IMR-90 (cell line): ENCODE measurements around the gene NNMT. TPM values are rescaled to one million over a fixed set of nuclear protein-coding genes. Genes with fewer than 3 reads are reported as not detected.

ENCODE experiments used
- ATAC-seq: fragments of 200-7000 bp; cut with Tn5 transposase; 2 replicates; pipeline ENCODE4 v1.9.1; 2020; ENCODE audit warnings: low read depth, mild to moderate bottlenecking, moderate library complexity
- BruUV-seq: library from RNA; stranded (reverse); fragments of 400-500 nt; replicated peaks from 2 replicates; lab custom pipeline; 2021; lab: Mats Ljungman, UMichigan
- CTCF ChIA-PET: fragments of 300-600 bp; formaldehyde crosslinking; extraction: SDS; loops from one replicate; lab custom pipeline; 2021; ENCODE audit warnings: antibody characterized with exemption; lab: Yijun Ruan, JAX
- POLR2A ChIA-PET: fragments of 300-600 bp; sonication (Branson Sonifier 250); formaldehyde crosslinking; loops from one replicate; lab custom pipeline; 2022; ENCODE audit warnings: antibody characterized with exemption; ENCODE audit not compliant: unreplicated experiment; lab: Charles Lee
- DNase-seq: peaks from one replicate; pipeline ENCODE4 v3.0.0; 2013
- H2AFZ ChIP-seq: replicated peaks from 2 replicates; pipeline ENCODE3; 2013; ENCODE audit warnings: low read length, mild to moderate bottlenecking; ENCODE audit not compliant: poor library complexity
- H2AK5ac ChIP-seq: 2 replicates; pipeline ENCODE4 v1.6.1; 2013; ENCODE audit warnings: low read depth, low read length, inconsistent platforms
- H2AK9ac ChIP-seq: replicated peaks from 2 replicates; pipeline ENCODE3; 2013; ENCODE audit warnings: mild to moderate bottlenecking, low read depth, low read length, moderate library complexity; ENCODE audit not compliant: poor library complexity
- H2BK120ac ChIP-seq: 2 replicates; pipeline ENCODE4 v1.6.1; 2013; ENCODE audit warnings: low read depth, low read length, inconsistent platforms
- H2BK15ac ChIP-seq: 3 replicates; pipeline ENCODE4 v1.6.1; 2013; ENCODE audit warnings: low read depth, low read length, inconsistent platforms
- H2BK20ac ChIP-seq: 2 replicates; pipeline ENCODE4 v1.6.1; 2013; ENCODE audit warnings: low read depth, mild to moderate bottlenecking, inconsistent platforms, low read length, moderate library complexity
- H2BK5ac ChIP-seq: 2 replicates; pipeline ENCODE4 v1.6.1; 2013; ENCODE audit warnings: mild to moderate bottlenecking, low read depth, low read length, inconsistent platforms; ENCODE audit not compliant: poor library complexity, severe bottlenecking
- H3K14ac ChIP-seq: replicated peaks from 2 replicates; pipeline ENCODE4 v1.6.1; 2013; ENCODE audit warnings: low read depth, low read length, inconsistent platforms
- H3K18ac ChIP-seq: 2 replicates; pipeline ENCODE4 v1.6.1; 2013; ENCODE audit warnings: low read depth, low read length, control low read depth
- H3K23ac ChIP-seq: 2 replicates; pipeline ENCODE4 v1.6.1; 2013; ENCODE audit warnings: low read depth, low read length, inconsistent platforms
- H3K27ac ChIP-seq: 2 replicates; pipeline ENCODE4 v1.5.1; 2013; ENCODE audit warnings: mild to moderate bottlenecking, control low read depth, low read length; ENCODE audit not compliant: insufficient read depth
- H3K27me3 ChIP-seq: 2 replicates; pipeline ENCODE4 v1.6.1; 2013; ENCODE audit warnings: low read length; ENCODE audit not compliant: control insufficient read depth, insufficient read depth
- H3K36me3 ChIP-seq: 2 replicates; pipeline ENCODE4 v1.6.1; 2013; ENCODE audit warnings: low read length, mixed read lengths; ENCODE audit not compliant: control insufficient read depth, insufficient read depth
- H3K4ac ChIP-seq: 2 replicates; pipeline ENCODE4 v1.6.1; 2013; ENCODE audit warnings: low read depth, low read length, inconsistent platforms
- H3K4me1 ChIP-seq: 2 replicates; pipeline ENCODE4 v1.6.1; 2013; ENCODE audit warnings: low read length, mixed read lengths; ENCODE audit not compliant: control insufficient read depth, insufficient read depth
- H3K4me2 ChIP-seq: 2 replicates; pipeline ENCODE4 v1.6.1; 2013; ENCODE audit warnings: low read depth, mild to moderate bottlenecking, control low read depth, low read length, moderate library complexity
- H3K4me3 ChIP-seq: 2 replicates; pipeline ENCODE4 v1.5.1; 2013; ENCODE audit warnings: low read depth, mild to moderate bottlenecking, control low read depth, low read length, moderate library complexity; ENCODE audit not compliant: insufficient read depth
- H3K56ac ChIP-seq: 2 replicates; pipeline ENCODE4 v1.6.1; 2013; ENCODE audit warnings: low read length, inconsistent platforms; ENCODE audit not compliant: insufficient read depth; ENCODE audit errors: extremely low read depth
- H3K79me1 ChIP-seq, 2 experiments: 2 replicates each; pipeline ENCODE4 v1.6.1; 2013; ENCODE audit warnings: low read length in 2 of 2, inconsistent platforms in 1 of 2, low read depth in 1 of 2
- H3K9ac ChIP-seq: 2 replicates; pipeline ENCODE4 v1.6.1; 2013; ENCODE audit warnings: low read depth, low read length, control low read depth
- H3K9me1 ChIP-seq: 2 replicates; pipeline ENCODE4 v1.6.1; 2013; ENCODE audit warnings: low read length, inconsistent platforms; ENCODE audit not compliant: insufficient read depth
- H3K9me3 ChIP-seq: 2 replicates; pipeline ENCODE4 v1.6.1; 2013; ENCODE audit warnings: low read length; ENCODE audit not compliant: control insufficient read depth, insufficient read depth
- H4K20me1 ChIP-seq: 2 replicates; pipeline ENCODE4 v1.6.1; 2013; ENCODE audit warnings: low read length, inconsistent platforms; ENCODE audit not compliant: insufficient read depth
- H4K5ac ChIP-seq: 2 replicates; pipeline ENCODE4 v1.6.1; 2013; ENCODE audit warnings: mild to moderate bottlenecking, low read depth, low read length, control low read depth
- H4K8ac ChIP-seq, 2 experiments: 2 replicates each; pipeline ENCODE4 v1.6.1; 2013; ENCODE audit warnings: low read depth in 2 of 2, low read length in 2 of 2, control low read depth in 1 of 2, inconsistent platforms in 1 of 2
- H4K91ac ChIP-seq: 2 replicates; pipeline ENCODE4 v1.6.1; 2013; ENCODE audit warnings: low read depth, low read length, inconsistent platforms; ENCODE audit not compliant: insufficient read depth
- CEBPB ChIP-seq: IDR thresholded peaks from 2 replicates; pipeline ENCODE4 v1.6.1; 2012; ENCODE audit warnings: low read depth, low read length, improper control_type of control experiment
- CHD1 ChIP-seq: IDR thresholded peaks from 2 replicates; pipeline ENCODE4 v1.6.1; 2012; ENCODE audit warnings: low read depth, low read length, improper control_type of control experiment
- FOS ChIP-seq: fragments of 150-350 bp; IDR thresholded peaks from 2 replicates; pipeline ENCODE4 v1.6.1; 2016; ENCODE audit warnings: low read depth, low read length
- MAFK ChIP-seq: IDR thresholded peaks from 2 replicates; pipeline ENCODE4 v1.6.1; 2012; ENCODE audit warnings: low read depth, low read length, improper control_type of control experiment
- MXI1 ChIP-seq: IDR thresholded peaks from 2 replicates; pipeline ENCODE4 v1.6.1; 2012; ENCODE audit warnings: low read depth, mild to moderate bottlenecking, low read length, moderate library complexity, borderline replicate concordance
- POLR2A ChIP-seq: IDR thresholded peaks from 2 replicates; pipeline ENCODE4 v1.6.1; 2012; ENCODE audit warnings: mild to moderate bottlenecking, low read depth, low read length
- RAD21 ChIP-seq: IDR thresholded peaks from 2 replicates; pipeline ENCODE4 v1.6.1; 2012; ENCODE audit warnings: low read length, improper control_type of control experiment
- SMC3 ChIP-seq: fragments of 150-350 bp; IDR thresholded peaks from 2 replicates; pipeline ENCODE4 v1.6.1; 2016; ENCODE audit warnings: low read depth, mild to moderate bottlenecking, antibody characterized with exemption, low read length, moderate library complexity
- USF2 ChIP-seq: fragments of 150-350 bp; IDR thresholded peaks from 2 replicates; pipeline ENCODE4 v1.6.1; 2017; ENCODE audit warnings: mild to moderate bottlenecking, antibody characterized with exemption, low read length, low read depth
- WGBS, 2 experiments: methylation state at CpG; one replicate each; pipeline versions ENCODE4 v1.1.5 to v1.1.7; 2013; ENCODE audit warnings: missing lambda C conversion rate in 2 of 2; ENCODE audit not compliant: insufficient read length in 1 of 2; ENCODE audit errors: extremely low coverage in 2 of 2; 5-methylcytosine and 5-hydroxymethylcytosine counted together
- dilution Hi-C: fragments of 300-500 bp; cut with HindIII; formaldehyde crosslinking; loops from one replicate; pipeline ENCODE4 v1.14.3; 2018; ENCODE audit warnings: low sequenced_read_pairs; ENCODE audit not compliant: unreplicated experiment
- in situ Hi-C: fragments of 300-500 bp; cut with MboI; formaldehyde crosslinking; loops from 3 replicates; pipeline ENCODE4 v1.14.3; 2019; ENCODE audit warnings: low sequenced_read_pairs, inconsistent platforms, mixed read lengths
- intact Hi-C: fragments of 100-400 bp; cut with micrococcal nuclease; formaldehyde crosslinking; loops from 2 replicates; pipeline ENCODE4 v1.10.0; 2022
- polyA plus RNA-seq, 3 experiments: library from polyadenylated mRNA; depleted of rRNA; stranded (reverse); fragments of >200 nt; gene quantifications; 2 replicates each; pipeline ENCODE4 v1.2.3, GENCODE V29; 2012; ENCODE audit warnings: low replicate concordance in 1 of 3
- total RNA-seq: library from RNA; depleted of rRNA; stranded (reverse); fragments of >200 nt; gene quantifications from 2 replicates; pipeline ENCODE4 v1.2.3, GENCODE V29; 2012
- TF ChIP-seq, protein P1 (sequence below): conservative IDR thresholded peaks from 2 replicates; pipeline ENCODE4 v1.5.1; 2012; ENCODE audit warnings: mild to moderate bottlenecking, low read depth, low read length, improper control_type of control experiment

The NNMT gene
- total and polyA plus RNA-seq, 2 of the 4 experiments (the other 2 are of a cell fraction): 79.7 to 108 TPM

- Histone ChIP-seq H2BK5ac (no peak overlapping the region), H2BK20ac (no peak overlapping the region), H3K27ac (no peak overlapping the region), H2BK15ac (no peak overlapping the region), H3K9ac (no peak overlapping the region), H2AK9ac (no peak overlapping the region), H2BK120ac (no peak overlapping the region), H3K79me1 (no peaks in the 10 kb centered on the region), H4K5ac (no peak overlapping the region), H4K8ac (no peak overlapping the region), H3K56ac (no peak overlapping the region), H3K18ac (no peak overlapping the region), H3K14ac (no peak overlapping the region), H3K27me3 (peaks cover 31% of the 10 kb centered on the region), H3K9me3 (no peaks in the 10 kb centered on the region), H3K4me3 (no peak overlapping the region), H3K36me3 (no peaks in the 10 kb centered on the region), H3K4me1 (no peaks in the 10 kb centered on the region), H2AFZ (no peak overlapping the region), H4K91ac (no peak overlapping the region), H4K20me1 (no peaks in the 10 kb centered on the region), H3K4ac (no peak overlapping the region), H2AK5ac (no peak overlapping the region), H3K4me2 (no peak overlapping the region), H3K9me1 (no peaks in the 10 kb centered on the region), H3K23ac (no peak overlapping the region)
- intact Hi-C loops: no loop called here
- dilution Hi-C loops: no loop called here
- WGBS, 2 experiments: 73% methylated on average over 3 of the region's 11 CpGs; no CpG with 5 or more reads in 1 of the 2 experiments
- no peak for DNase-seq
- ATAC-seq: no peak
- BruUV-seq: no TSS peak
- in situ Hi-C loops: no loop called here
- no peak for TF ChIP-seq USF2
- TF ChIP-seq MXI1: no peak
- no peak for TF ChIP-seq FOS
- no peak for TF ChIP-seq SMC3
- no peak for TF ChIP-seq POLR2A
- no peak for TF ChIP-seq RAD21
- TF ChIP-seq CHD1: no peak
- no peak for TF ChIP-seq MAFK
- TF ChIP-seq, protein P1, sequence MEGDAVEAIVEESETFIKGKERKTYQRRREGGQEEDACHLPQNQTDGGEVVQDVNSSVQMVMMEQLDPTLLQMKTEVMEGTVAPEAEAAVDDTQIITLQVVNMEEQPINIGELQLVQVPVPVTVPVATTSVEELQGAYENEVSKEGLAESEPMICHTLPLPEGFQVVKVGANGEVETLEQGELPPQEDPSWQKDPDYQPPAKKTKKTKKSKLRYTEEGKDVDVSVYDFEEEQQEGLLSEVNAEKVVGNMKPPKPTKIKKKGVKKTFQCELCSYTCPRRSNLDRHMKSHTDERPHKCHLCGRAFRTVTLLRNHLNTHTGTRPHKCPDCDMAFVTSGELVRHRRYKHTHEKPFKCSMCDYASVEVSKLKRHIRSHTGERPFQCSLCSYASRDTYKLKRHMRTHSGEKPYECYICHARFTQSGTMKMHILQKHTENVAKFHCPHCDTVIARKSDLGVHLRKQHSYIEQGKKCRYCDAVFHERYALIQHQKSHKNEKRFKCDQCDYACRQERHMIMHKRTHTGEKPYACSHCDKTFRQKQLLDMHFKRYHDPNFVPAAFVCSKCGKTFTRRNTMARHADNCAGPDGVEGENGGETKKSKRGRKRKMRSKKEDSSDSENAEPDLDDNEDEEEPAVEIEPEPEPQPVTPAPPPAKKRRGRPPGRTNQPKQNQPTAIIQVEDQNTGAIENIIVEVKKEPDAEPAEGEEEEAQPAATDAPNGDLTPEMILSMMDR: no peak
- no peak for TF ChIP-seq CEBPB
- ChIA-PET CTCF (interaction anchor here (1.1 kb wide), 1 partner anchor 15 kb away, joined by 3 read pairs; no protein-coding TSS in a partner anchor), POLR2A (no interaction called here)
These were observed 49.0 kb upstream of the NNMT start for GRCh38 chr11:114247070-114247789.
